D721Med (cell line): Measurements from ENCODE around the gene PC.

ENCODE experiments used
- DNase-seq: peaks from one replicate; pipeline ENCODE4 v3.0.0; 2011; ENCODE audit warnings: low spot score; ENCODE audit not compliant: insufficient read length
- FAIRE-seq: peaks from 2 replicates; lab custom pipeline; 2011; peaks lifted over from hg19 to GRCh38; lab: Jason Lieb, UNC
- CTCF ChIP-seq: IDR thresholded peaks from 2 replicates; pipeline ENCODE4 v1.5.1; 2012; ENCODE audit warnings: mild to moderate bottlenecking, control low read depth; ENCODE audit not compliant: insufficient read depth; ENCODE audit errors: missing control alignments

PC gene

DNA sequence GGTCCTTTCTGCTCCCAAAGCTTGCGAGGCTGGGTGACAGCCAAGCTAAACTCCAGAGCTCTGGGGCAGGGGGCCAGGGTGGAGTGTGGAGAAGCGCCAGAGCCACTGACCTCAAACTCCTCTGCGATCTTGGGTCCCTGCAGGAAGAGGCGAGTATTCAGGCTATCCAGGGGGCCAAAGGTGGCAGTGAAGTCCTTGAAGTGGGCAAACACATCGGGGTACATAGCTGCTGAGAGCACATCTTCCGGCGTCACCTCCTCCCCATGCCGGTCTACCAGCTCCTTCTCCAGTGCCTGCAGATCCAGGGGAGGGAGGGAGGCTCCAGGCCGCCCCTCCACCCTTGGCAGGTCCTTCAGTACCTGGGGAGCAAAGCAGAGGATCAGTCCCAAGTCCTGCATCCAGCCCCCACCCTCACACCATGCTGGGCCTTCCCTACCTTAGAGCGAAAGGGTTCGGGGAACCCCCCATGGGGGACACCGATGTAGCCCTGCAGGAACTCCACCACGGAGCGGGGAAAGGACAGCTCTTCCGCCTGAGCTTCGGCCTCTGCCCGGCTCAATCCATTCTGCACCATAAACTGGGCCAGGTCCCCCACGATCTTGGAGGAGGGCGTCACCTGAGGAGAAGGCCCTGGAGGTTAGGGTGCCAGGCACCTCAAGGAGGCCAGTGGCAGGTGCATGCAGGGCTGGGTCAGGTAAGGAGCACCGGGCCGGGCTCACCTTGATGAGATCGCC lies 108.5 kb downstream of the PC start:
- DNase-seq (no peak), FAIRE-seq (no peak)
- no peak for TF ChIP-seq CTCF

GRCh38 chr11:66848671-66849500 lies 109.3 kb downstream of the PC start:
- no peak for FAIRE-seq
- no peak for DNase-seq
- TF ChIP-seq CTCF = no peak

GRCh38 chr11:66847461-66848232 lies 110.5 kb downstream of the PC start:
- no peak for FAIRE-seq
- no peak for DNase-seq
- TF ChIP-seq CTCF = no peak

GRCh38 chr11:66846671-66847091 lies 111.5 kb downstream of the PC start:
- DNase-seq (no peak), FAIRE-seq (no peak)

GRCh38 chr11:66845876-66846212 lies 112.3 kb downstream of the PC start:
- FAIRE-seq (no peak), DNase-seq (no peak)
- no peak for TF ChIP-seq CTCF

More at GRCh38 chr11:66846671-66847091, 111.5 kb downstream of the PC start:
- no peak for TF ChIP-seq CTCF

DNA sequence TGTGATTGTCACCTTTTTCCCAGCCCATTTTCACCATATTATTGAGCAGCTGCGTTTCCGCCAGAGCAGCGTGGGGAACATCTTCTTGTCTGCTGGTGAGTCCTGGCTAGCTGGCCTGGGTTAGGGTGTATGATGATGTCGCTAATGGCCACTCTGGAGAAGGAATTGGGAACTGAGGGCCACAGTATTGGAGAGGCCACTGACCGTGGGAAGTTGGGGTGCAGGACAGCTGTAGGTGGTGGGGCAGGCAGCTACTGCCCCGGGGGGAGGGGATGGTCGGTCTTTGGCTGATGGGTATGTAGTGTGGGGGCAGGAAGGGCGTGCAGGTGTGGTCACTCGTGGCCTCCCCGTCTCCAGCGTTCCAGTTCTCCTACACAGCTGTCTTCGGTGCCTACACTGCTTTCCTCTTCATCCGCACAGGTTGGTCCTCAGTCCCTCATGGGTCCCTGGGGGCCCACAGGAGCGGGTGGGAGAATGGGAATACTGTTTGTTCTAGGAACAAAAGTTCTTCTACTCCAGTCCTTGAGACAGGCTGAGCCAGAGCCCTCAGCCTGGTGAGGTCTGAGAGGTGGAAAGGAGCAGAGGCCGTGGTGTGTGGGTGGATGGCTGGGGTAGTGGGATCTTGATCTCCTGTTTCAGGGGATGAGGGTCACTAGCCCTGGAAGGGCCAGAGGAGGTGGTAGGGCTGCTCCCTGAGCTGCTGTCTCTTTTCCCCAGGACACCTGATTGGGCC lies 112.9 kb downstream of the PC start:
- FAIRE-seq (no peak), DNase-seq (no peak)
- TF ChIP-seq CTCF = no peak
